ENCODE measurements around the gene KDM5B.

The KDM5B gene

DNA sequence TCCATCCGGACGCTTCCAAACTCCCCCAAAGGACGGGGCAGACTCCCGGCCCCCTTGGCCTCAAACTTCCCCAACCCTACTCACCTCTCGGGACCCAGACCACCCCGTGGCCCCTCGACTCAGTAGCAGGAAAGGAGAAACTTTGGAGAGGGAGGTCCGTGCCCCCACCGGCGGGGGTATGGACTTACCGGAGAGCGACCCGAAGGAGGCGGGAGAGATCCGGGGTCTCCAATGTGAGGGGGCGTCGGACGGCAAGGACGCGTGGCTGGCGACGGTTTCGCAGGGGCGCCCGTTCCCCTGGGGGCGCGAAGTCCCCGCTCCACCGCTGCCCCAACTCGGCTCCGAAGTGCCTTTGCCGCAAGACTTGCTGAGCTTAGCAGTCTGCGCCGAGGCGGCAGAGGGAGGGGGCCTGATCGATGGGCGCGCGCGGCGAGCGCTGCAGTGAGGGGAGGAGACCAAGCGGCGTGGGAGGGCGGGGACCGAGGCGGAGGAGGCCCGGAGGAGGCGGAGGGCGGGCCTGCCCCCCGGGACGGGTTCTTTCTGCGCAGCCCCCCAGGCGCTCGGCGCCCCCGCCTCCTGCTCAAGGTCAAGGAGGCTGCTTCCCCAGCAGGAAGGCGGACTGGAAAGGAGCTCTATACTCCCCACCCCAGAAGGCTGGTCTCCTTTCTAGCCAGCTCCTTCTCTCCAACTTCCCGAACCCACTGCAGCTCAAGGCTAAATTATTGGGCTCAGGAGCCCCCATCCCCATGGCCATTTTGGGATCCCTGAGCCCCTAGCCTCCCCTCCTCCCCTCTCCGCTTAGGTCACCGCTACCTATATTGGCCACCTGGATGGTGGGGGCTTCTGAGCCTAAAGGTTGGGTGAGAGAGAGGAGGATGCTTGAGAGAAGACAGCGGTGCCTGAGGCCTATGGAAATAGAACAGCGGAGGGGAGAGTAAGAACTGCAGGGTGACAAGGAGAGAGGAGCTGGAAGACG lies 97.9 kb downstream of the KDM5B start, which contains the start of gene SYT2:
Gene SYT2 (minus strand): TSS at position 385 of the 976 bp plus-strand sequence. CDS start 104,682 bp downstream, outside the sequence.
- peak; percentile 52 for DNase-seq

GRCh38 chr1:202709276-202710041 lies 98.8 kb downstream of the KDM5B start:
- no peak for DNase-seq

DNA sequence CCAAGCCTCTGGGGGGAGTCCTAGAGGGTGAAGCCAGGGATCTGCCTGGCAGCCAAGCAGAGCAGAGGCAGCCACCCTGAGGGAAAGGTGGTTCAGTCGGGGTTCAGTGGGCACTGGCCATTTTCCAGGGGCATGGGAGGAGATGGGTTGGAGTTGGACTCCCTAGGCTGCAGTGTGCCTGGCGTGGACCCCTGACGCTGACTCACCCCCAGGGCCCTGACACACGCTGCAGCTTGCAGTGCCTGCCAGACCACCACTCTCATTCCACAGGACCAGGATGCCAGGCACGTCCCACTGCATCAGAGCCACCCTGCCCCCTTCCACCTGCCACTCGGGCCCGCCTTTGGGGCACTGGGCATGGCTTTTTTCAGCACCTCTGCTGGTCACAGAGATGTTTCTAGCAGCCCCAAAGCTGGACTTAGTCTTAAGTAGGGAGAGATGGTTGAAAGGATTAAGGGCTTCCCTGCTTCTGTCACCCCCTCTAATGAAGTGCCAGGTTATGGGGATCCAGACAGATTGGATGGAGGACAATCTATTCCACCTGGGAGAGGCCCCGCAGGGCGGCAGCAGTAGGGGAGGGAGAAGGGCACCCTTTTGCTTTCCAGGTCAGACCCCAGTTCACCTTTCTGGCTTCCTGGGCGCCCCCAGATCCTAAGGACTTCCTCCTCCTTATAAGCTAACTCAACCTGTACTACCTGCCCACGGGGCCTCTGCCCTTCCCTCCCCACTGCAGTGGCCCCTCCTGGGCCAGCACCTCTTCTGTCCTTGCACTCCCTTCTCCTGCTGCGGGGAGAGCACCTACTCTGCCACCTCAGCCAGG lies 99.6 kb downstream of the KDM5B start:
- DNase-seq: no peak

GRCh38 chr1:202706851-202707250 lies 101.4 kb downstream of the KDM5B start:
- no peak for DNase-seq

DNA sequence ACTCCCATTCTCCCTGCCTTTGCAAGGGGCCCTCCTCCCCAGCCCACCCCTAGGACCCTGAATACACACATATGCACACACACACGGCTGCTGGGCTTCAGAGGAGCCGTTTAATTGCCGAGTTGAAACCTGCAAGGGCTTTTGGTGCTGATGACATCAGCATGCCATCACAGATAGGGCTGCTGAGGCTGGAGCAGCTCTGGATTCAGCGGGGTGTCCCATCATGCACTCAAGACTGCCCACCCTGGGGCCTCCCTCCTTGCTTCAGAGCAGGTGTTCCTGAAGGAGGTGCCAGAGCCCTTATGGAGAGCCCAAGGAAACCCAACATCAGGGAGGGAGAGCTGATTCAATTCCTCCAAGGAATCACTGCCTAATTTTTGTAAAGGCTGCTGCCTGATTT lies 103.6 kb downstream of the KDM5B start:
- no peak for DNase-seq

DNA sequence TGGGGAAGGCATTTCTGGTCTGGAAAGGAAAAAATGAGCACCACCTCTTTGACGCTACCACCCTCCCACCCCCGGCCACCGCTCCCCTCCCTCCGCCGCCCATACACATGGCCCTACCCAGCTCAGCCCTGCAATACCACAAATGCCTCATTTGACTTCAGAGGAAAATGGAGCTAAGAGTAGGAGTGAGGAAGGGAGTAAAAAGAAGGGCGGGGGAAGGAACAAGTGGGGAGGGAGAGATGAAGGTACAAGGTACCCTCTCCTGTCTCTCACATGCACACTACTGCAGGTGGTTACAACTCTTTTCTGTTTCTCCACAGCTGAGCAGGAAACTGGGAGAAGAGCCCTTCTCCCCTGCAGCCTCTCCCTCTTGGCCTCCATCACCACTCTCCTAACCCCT lies 105.0 kb downstream of the KDM5B start:
- DNase-seq: no peak

DNA sequence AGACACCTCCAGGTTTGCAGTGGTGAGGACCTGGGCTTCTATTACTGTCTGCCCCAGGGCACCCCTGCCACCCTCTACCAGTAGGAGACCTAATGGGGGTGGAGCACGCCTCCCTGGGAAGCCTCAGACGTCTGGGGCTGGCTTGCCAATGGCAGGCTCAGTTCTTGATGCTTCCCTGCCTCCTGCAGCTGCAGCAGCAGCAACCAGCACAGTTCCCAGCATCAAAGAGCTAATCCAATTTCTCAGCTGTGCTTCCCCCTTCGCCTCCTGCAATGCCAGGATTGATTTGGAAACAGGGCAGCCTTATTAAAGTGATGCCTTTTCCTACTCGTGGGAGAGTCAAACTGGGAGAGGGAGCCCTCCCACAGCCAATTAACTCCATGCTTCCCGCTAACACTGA lies 106.1 kb downstream of the KDM5B start:
- DNase-seq: no peak

- no peak for DNase-seq
Measured at GRCh38 chr1:202701200-202701599, 107.0 kb downstream of the KDM5B start.

- DNase-seq: no peak
Measured at GRCh38 chr1:202700061-202700460, 108.2 kb downstream of the KDM5B start.

DNA sequence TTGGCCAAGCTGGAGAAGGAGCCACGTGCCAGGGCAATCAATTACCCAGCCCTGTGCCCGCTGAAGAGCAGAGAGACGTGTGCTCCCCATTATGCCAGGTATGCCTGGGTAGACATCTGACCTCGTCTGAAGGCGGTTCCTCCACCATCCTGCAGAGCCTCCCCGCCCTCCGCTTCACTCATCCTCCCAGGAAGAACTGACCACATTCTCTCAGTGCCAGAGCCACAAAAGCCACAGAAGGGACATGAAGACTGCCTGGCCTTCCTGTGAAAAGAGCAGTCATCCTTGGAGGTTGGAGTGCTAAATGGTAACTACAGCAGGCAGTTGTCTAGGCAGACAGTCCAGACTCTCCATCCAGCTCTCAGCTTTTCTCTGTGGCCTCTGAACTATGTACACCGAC lies 109.9 kb downstream of the KDM5B start:
- DNase-seq: peak; percentile 38

DNA sequence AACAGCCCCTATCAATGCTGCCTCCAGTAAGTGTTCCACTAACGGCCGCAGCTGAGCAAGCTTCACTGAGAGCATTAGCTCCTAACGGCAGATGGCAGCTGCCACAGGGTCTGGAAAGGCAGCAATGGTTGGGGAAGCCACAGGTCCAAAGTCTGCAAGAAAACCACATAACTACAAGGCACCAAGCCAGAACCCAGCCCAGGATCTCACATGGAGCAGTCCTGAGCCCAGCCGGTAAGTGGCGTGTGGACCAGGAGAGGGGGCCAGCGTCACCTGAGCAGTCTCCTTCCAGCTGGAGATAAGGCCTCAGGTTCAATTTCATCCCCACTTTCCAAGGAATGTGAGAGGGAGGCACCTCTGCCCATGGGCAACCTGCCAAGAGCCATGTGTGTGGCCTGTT lies 111.2 kb downstream of the KDM5B start:
- no peak for DNase-seq

GRCh38 chr1:202694314-202694713 lies 113.9 kb downstream of the KDM5B start:
- DNase-seq: no peak

GRCh38 chr1:202692959-202693555 lies 115.2 kb downstream of the KDM5B start:
- peak; percentile 87 for DNase-seq

DNA sequence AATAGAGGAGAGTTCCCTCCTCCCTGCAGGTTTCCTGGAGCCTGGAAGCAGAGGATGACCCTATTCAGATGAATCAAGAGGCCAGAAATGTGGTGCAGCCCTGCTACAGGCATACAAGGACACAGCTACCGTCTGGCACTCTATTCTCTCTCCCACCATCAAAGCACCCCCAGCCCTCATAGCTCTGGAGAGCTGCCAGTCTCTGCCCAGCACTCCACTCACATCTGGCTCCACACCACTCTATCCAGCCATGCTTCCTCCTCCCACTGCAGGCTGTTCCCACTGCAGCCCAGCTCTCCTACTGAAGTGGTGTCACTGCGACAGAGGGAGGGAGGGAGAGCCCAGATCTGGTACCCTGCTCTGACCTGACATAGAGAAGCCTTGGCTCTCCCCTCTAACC lies 116.4 kb downstream of the KDM5B start:
- DNase-seq: no peak

DNA sequence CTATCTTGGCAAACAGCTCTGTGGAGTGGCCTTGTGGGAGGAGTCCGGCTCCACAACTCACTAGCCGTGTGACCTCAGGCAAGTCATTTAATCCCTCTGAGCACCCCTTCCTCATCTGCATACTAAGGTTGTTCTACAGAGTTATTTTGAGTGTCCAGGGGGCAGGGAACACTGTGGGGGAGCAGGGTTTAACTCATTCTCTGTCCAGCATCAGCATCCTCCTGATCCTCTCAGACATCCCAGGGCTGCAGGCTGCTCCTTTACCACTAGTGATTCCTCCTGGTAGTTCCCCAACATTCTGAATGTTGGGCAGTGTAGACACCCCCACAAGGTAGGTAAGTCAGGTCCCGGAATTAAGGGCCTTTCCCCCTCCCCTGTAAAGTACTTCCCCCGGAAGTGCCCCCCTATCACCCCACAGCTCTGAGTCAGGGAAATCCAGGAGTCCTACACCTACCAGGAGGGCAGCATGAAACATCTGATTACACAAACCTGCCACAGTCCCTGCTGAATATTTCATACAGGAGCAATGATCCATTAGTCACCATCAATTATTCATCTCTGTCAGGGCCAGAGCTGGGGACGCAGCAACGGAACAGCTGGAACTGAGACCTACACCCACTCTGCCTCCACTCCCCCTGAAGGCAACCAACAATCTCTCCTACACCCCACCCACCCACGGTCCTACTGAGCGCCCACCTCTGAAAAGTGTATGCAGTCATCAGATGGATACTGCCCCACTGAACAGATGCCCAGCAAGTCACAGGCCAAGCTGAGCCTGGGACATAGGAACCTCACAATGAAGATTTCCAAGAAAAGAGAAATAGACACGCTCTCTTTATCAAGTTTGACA lies 118.5 kb downstream of the KDM5B start:
- DNase-seq: no peak

DNA sequence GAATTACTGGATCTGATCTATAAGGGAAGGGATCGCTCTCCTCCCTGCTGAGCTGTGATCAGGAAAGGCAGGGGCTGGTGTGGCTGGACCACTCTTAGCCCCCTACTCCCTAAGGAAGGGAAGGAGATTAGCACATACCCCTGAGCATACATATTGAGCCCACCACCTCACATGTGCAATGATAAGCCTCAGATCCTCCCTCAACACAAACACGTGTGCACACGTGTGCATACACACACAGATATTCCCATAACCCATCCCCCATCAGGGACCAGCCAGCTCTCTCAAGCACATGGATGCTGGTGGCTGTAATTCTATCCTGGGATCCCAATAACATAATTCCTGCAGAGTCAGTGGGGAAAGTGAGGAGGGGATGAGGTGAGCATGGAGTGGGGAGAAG lies 119.1 kb downstream of the KDM5B start:
- DNase-seq: no peak

DNA sequence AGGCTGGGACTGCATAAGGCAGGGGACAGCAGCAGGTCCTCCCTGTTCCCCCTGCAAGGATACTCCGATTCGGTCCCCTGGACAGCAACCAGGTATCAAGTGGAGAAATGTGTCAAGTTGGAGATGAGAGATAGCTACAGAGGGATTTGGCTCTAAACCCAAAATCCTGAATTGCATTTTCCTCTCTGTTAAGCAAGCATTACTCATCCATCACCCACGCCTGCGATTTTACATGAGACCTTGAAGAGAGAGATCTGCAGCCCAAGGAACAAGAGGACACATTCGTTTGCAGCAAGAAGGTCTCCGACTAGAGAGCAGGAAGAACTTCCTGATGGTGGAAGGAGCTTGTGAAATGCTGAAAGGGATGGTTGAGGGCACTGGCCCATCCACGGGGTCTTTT lies 119.8 kb downstream of the KDM5B start:
- no peak for DNase-seq

GRCh38 chr1:202687798-202688197 lies 120.4 kb downstream of the KDM5B start:
- DNase-seq: no peak

DNA sequence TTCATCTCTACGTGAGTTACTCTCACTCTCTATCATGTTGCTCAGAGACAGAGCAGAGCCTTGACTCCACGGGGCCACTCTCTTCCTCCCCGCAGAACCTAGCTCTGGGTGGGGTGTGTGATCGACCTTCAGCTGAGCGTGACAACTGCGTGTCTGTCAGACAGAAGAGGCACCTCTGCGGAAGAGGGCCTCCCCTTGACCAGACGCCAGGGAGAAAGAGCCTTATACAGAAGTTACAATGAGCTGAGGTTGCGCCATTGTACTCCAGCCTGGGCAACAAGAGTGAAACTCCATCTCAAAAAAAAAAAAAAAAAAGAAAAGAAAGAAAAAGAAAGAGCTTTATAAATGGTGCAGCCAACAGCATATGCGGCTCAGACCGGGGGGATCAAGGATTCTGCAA lies 120.9 kb downstream of the KDM5B start:
- no peak for DNase-seq

- no peak for DNase-seq
Measured at GRCh38 chr1:202685641-202686040, 122.6 kb downstream of the KDM5B start.

DNA sequence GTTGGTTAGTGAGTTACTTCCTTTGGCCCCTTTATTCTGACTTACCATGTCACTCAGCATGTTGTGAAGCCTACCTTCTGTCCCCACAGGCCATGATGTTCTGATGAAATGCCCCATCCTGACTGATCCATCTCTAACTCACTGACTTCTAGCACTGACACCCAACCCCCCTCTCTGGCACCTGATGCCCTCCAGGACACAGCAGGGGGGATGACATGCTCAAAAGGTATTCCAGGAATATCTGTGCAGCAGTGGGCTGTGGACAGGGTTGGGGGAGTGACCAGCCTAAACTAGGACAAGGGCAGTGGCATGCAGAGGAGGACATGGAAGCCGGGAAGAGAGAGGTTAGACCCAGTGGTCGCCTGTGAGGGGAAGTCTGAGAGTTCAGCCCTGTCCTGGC lies 123.5 kb downstream of the KDM5B start:
- DNase-seq: no peak

GRCh38 chr1:202683029-202683428 lies 125.2 kb downstream of the KDM5B start:
- no peak for DNase-seq

Data from hematopoietic multipotent progenitor cell treated with erythropoietin and hydrocortisone succinate and interleukin-3 and kit ligand, for 4 days (in vitro differentiated cells).